GM19455 (cell line): Measurements from ENCODE around the gene UQCC3.
A peak's percentile ranks its signal among the peaks of the same experiment; 100 is the strongest.
"Not testable (repeated sequence)": the region's sequence is repeated elsewhere in the genome, so short reads cannot be mapped to it uniquely, and the experiment has no call there.

Experiments
- ATAC-seq: cut with Tn5 transposase; IDR thresholded peaks from one replicate; pipeline ENCODE4 v1.9.1; 2021; ENCODE audit not compliant: unreplicated experiment

Gene UQCC3

GRCh38 chr11:62665599-62666258 is 5.7 kb upstream of the UQCC3 start:
- no peak for ATAC-seq

GRCh38 chr11:62666259-62666926 is 5.1 kb upstream of the UQCC3 start:
- no peak for ATAC-seq

- ATAC-seq = no peak
Measured at GRCh38 chr11:62667460-62667859, 4.0 kb upstream of the UQCC3 start.

- no peak for ATAC-seq
Measured at GRCh38 chr11:62669420-62670161, 1.9 kb upstream of the UQCC3 start.

- no peak for ATAC-seq
Measured at GRCh38 chr11:62671236-62671607, 251 bp upstream of the UQCC3 start.

GRCh38 chr11:62673196-62673525 is 1.7 kb downstream of the UQCC3 start:
- no peak for ATAC-seq

- ATAC-seq = not testable (repeated sequence)
Measured at GRCh38 chr11:62675415-62675814, 3.9 kb downstream of the UQCC3 start.

GRCh38 chr11:62676698-62677097 is 5.2 kb downstream of the UQCC3 start:
- ATAC-seq = no peak

GRCh38 chr11:62677156-62677555 is 5.7 kb downstream of the UQCC3 start:
- ATAC-seq = no peak

GRCh38 chr11:62677714-62678113 is 6.2 kb downstream of the UQCC3 start:
- no peak for ATAC-seq

- ATAC-seq = no peak
Measured at GRCh38 chr11:62678433-62678769, 6.9 kb downstream of the UQCC3 start.

- ATAC-seq = peak; percentile 81
Measured at GRCh38 chr11:62678770-62679696, 7.6 kb downstream of the UQCC3 start, which contains the start of gene UBXN1. Gene UBXN1 (minus strand): TSS chr11:62679073. CDS start chr11:62678923, 150 bp downstream.

- no peak for ATAC-seq
Measured at GRCh38 chr11:62680825-62681240, 9.4 kb downstream of the UQCC3 start.

- no peak for ATAC-seq
Measured at GRCh38 chr11:62682518-62682917, 11.0 kb downstream of the UQCC3 start.

- no peak for ATAC-seq
Measured at GRCh38 chr11:62687508-62688396, 16.3 kb downstream of the UQCC3 start.

- ATAC-seq = no peak
Measured at GRCh38 chr11:62688491-62688890, 17.0 kb downstream of the UQCC3 start.

- no peak for ATAC-seq
Measured at GRCh38 chr11:62689421-62690183, 18.1 kb downstream of the UQCC3 start, which contains the start of gene LRRN4CL. Gene LRRN4CL (minus strand): TSS chr11:62689530. CDS start chr11:62688508, 1,022 bp downstream.

GRCh38 chr11:62693624-62694023 is 22.2 kb downstream of the UQCC3 start:
- not testable (repeated sequence) for ATAC-seq

- no peak for ATAC-seq
Measured at GRCh38 chr11:62694455-62695167, 23.1 kb downstream of the UQCC3 start.
